Mesendoderm (in vitro differentiated cells): ENCODE results near the gene SUV39H1.
"Not testable (repeated sequence)": the region's sequence is repeated elsewhere in the genome, so short reads cannot be mapped to it uniquely, and the experiment has no call there.

Experiments used
- DNase-seq: peaks from one replicate; pipeline ENCODE4 v3.0.0; 2013
- H2AK5ac ChIP-seq: 2 replicates; pipeline ENCODE4 v1.6.1; 2013; ENCODE audit warnings: low read length, inconsistent platforms
- H2BK120ac ChIP-seq: 2 replicates; pipeline ENCODE4 v1.6.1; 2013; ENCODE audit warnings: low read depth, mild to moderate bottlenecking, low read length, moderate library complexity, mixed read lengths
- H2BK15ac ChIP-seq: replicated peaks from 2 replicates; pipeline ENCODE4 v1.6.1; 2013; ENCODE audit warnings: low read depth, mild to moderate bottlenecking, moderate library complexity
- H2BK5ac ChIP-seq: 2 replicates; pipeline ENCODE4 v1.6.1; 2013; ENCODE audit warnings: low read length, inconsistent platforms
- H3K18ac ChIP-seq: 2 replicates; pipeline ENCODE4 v1.6.1; 2013; ENCODE audit warnings: mild to moderate bottlenecking, low read length, mixed read lengths
- H3K23ac ChIP-seq: one replicate; pipeline ENCODE4 v1.6.1; 2013; ENCODE audit warnings: low read length
- H3K27ac ChIP-seq: 2 replicates; pipeline ENCODE4 v1.5.1; 2013; ENCODE audit warnings: low read depth, mild to moderate bottlenecking, inconsistent platforms, low read length, moderate library complexity
- H3K27me3 ChIP-seq: 2 replicates; pipeline ENCODE4 v1.6.1; 2013; ENCODE audit warnings: low read length, control low read depth, mild to moderate bottlenecking, inconsistent platforms; ENCODE audit not compliant: insufficient read depth, poor library complexity
- H3K36me3 ChIP-seq: 2 replicates; pipeline ENCODE4 v1.6.1; 2013; ENCODE audit warnings: low read length, inconsistent platforms; ENCODE audit not compliant: control insufficient read depth, insufficient read depth
- H3K4ac ChIP-seq: one replicate; pipeline ENCODE4 v1.6.1; 2013; ENCODE audit warnings: low read depth, mild to moderate bottlenecking, low read length, moderate library complexity
- H3K4me1 ChIP-seq: 2 replicates; pipeline ENCODE4 v1.6.1; 2013; ENCODE audit warnings: low read depth, low read length, inconsistent platforms; ENCODE audit not compliant: control insufficient read depth
- H3K4me2 ChIP-seq: 2 replicates; pipeline ENCODE4 v1.6.1; 2013; ENCODE audit warnings: low read length
- H3K4me3 ChIP-seq: 2 replicates; pipeline ENCODE4 v1.5.1; 2013; ENCODE audit warnings: mild to moderate bottlenecking, low read length
- H3K56ac ChIP-seq: one replicate; pipeline ENCODE4 v1.6.1; 2013; ENCODE audit warnings: low read length
- H3K79me1 ChIP-seq: 2 replicates; pipeline ENCODE4 v1.6.1; 2013; ENCODE audit warnings: low read length, inconsistent platforms
- H3K79me2 ChIP-seq: 2 replicates; pipeline ENCODE4 v1.6.1; 2013; ENCODE audit warnings: mild to moderate bottlenecking, low read length; ENCODE audit not compliant: control insufficient read depth, insufficient read depth
- H3K9ac ChIP-seq: 2 replicates; pipeline ENCODE4 v1.6.1; 2013; ENCODE audit warnings: low read length, inconsistent platforms
- H4K5ac ChIP-seq: one replicate; pipeline ENCODE4 v1.6.1; 2013; ENCODE audit warnings: low read length
- H4K8ac ChIP-seq: one replicate; pipeline ENCODE4 v1.6.1; 2013; ENCODE audit warnings: low read depth, mild to moderate bottlenecking, control low read depth, low read length, moderate library complexity
- WGBS: extraction: QIAGEN DNeasy Blood & Tissue Kit; methylation state at CpG from one replicate; pipeline ENCODE4 v1.1.7; 2013; ENCODE audit warnings: low lambda C conversion rate, missing lambda C conversion rate; ENCODE audit not compliant: insufficient coverage; ENCODE audit errors: extremely low coverage; 5-methylcytosine and 5-hydroxymethylcytosine counted together

SUV39H1 gene

DNA sequence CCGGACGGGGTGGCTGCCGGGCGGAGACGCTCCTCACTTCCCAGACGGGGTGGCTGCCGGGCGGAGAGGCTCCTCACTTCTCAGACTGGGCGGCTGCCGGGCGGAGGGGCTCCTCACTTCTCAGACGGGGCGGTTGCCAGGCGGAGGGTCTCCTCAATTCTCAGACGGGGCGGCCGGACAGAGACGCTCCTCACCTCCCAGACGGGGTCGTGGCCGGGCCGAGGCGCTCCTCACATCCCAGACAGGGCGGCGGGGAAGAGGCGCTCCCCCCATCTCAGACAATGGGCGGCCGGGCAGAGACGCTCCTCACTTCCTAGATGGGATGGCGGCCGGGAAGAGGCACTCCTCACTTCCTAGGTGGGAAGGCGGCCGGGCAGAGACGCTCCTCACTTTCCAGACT, 36.8 kb upstream of the SUV39H1 start:
- not testable (repeated sequence) for H4K8ac ChIP-seq, H4K5ac ChIP-seq, H3K79me2 ChIP-seq, H2BK120ac ChIP-seq, H2BK5ac ChIP-seq, H3K18ac ChIP-seq, H3K79me1 ChIP-seq, H3K27me3 ChIP-seq, H2BK15ac ChIP-seq, H3K56ac ChIP-seq, H3K4me3 ChIP-seq, H3K36me3 ChIP-seq, H3K27ac ChIP-seq, DNase-seq, H2AK5ac ChIP-seq, H3K4ac ChIP-seq, H3K23ac ChIP-seq, H3K4me2 ChIP-seq, H3K4me1 ChIP-seq, H3K9ac ChIP-seq
- WGBS, result no CpG with 5 or more reads among the region's 34 CpGs

DNA sequence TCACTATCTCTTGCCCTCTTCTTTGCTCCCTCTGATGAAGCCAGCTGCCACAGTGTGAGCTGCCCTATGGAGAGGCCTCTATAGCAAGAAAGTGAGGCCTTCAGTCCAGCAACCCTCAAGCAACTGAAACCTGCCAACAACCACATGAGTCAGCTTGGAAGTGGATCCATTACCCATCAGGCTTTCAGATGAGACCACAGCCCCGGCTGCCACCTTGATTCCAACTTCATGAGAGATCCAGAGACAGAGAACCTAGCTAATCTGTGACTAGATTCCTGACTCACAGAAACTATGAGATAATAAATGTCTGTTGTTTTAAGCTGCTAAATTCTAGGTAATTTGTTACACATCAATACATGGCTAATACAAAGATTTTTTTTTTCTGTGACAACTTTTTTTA, 33.3 kb upstream of the SUV39H1 start:
- H2BK120ac ChIP-seq, result no peak overlapping the region
- H4K8ac ChIP-seq, result no peak overlapping the region
- no peak overlapping the region for H3K27ac ChIP-seq
- no peak overlapping the region for H2BK5ac ChIP-seq
- no peaks in the 10 kb centered on the region for H3K79me1 ChIP-seq
- no peak overlapping the region for H2AK5ac ChIP-seq
- H3K4me3 ChIP-seq, result no peak overlapping the region
- no peak overlapping the region for H3K9ac ChIP-seq
- no peaks in the 10 kb centered on the region for H3K4me1 ChIP-seq
- H3K27me3 ChIP-seq, result no peaks in the 10 kb centered on the region
- H2BK15ac ChIP-seq, result no peak overlapping the region
- no peak overlapping the region for H3K4ac ChIP-seq
- no peaks in the 10 kb centered on the region for H3K79me2 ChIP-seq
- H4K5ac ChIP-seq, result no peak overlapping the region
- H3K36me3 ChIP-seq, result no peaks in the 10 kb centered on the region
- H3K18ac ChIP-seq, result no peak overlapping the region
- H3K23ac ChIP-seq, result no peak overlapping the region
- DNase-seq, result no peak
- WGBS, result no CpG with 5 or more reads among the region's 1 CpG
- no peak overlapping the region for H3K56ac ChIP-seq
- no peak overlapping the region for H3K4me2 ChIP-seq

DNA sequence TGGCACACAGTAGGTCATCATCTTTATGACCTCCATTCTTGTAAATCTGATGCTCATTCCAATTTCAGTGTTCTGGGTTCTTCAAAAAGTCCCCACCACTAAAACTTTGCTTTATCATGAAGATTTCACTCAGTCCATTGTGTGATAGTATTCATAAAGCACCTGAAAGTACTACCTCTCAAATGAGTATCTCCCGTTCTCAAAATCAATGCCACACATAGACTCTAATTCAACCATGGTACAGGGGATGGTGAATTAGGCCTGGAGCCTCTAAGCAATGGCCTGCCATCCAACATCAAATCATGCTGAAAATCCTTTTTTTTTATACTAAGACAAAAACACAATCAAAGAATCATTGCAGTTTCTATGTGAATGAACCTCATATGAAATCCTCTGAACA, 32.4 kb upstream of the SUV39H1 start:
- no peaks in the 10 kb centered on the region for H3K79me2 ChIP-seq
- H3K4ac ChIP-seq, result no peak overlapping the region
- H3K4me3 ChIP-seq, result no peak overlapping the region
- no peak overlapping the region for H4K5ac ChIP-seq
- no CpG with 5 or more reads among the region's 1 CpG for WGBS
- H4K8ac ChIP-seq, result no peak overlapping the region
- H2BK15ac ChIP-seq, result no peak overlapping the region
- no peak overlapping the region for H3K27ac ChIP-seq
- H3K27me3 ChIP-seq, result no peaks in the 10 kb centered on the region
- H3K4me2 ChIP-seq, result no peak overlapping the region
- no peak overlapping the region for H2AK5ac ChIP-seq
- no peak overlapping the region for H3K18ac ChIP-seq
- H2BK120ac ChIP-seq, result no peak overlapping the region
- no peaks in the 10 kb centered on the region for H3K4me1 ChIP-seq
- H3K23ac ChIP-seq, result no peak overlapping the region
- no peaks in the 10 kb centered on the region for H3K36me3 ChIP-seq
- H3K9ac ChIP-seq, result no peak overlapping the region
- no peak for DNase-seq
- H3K56ac ChIP-seq, result no peak overlapping the region
- H2BK5ac ChIP-seq, result no peak overlapping the region
- H3K79me1 ChIP-seq, result no peaks in the 10 kb centered on the region

DNA sequence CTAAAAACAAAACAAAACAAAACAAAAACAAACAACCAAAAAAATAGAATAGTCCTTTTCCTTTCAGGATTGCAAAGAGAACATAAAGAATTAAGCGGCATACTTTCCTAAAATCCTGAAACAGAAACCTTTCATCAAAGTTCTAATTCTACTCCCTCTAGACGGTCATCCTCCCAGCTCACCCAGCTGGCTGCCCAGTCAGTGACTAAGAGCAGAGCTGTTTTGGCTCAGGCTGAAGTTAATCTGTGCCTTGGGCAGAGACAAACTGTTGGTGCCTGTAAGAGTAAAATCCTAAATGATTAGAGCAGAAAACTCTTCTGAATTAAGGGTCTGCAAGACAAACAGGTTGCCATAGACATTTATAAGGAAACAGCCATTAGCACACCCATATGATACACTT, 30.5 kb upstream of the SUV39H1 start:
- H3K56ac ChIP-seq, result no peak overlapping the region
- H3K23ac ChIP-seq, result no peak overlapping the region
- no peak overlapping the region for H4K5ac ChIP-seq
- no peak overlapping the region for H2BK5ac ChIP-seq
- DNase-seq, result no peak
- no peak overlapping the region for H3K27ac ChIP-seq
- H2AK5ac ChIP-seq, result no peak overlapping the region
- H2BK15ac ChIP-seq, result no peak overlapping the region
- H3K4me2 ChIP-seq, result no peak overlapping the region
- no peaks in the 10 kb centered on the region for H3K79me2 ChIP-seq
- no peak overlapping the region for H4K8ac ChIP-seq
- no peak overlapping the region for H3K18ac ChIP-seq
- no peak overlapping the region for H3K4ac ChIP-seq
- no peaks in the 10 kb centered on the region for H3K4me1 ChIP-seq
- no peaks in the 10 kb centered on the region for H3K27me3 ChIP-seq
- no peak overlapping the region for H3K4me3 ChIP-seq
- no peaks in the 10 kb centered on the region for H3K36me3 ChIP-seq
- no peak overlapping the region for H3K9ac ChIP-seq
- H3K79me1 ChIP-seq, result no peaks in the 10 kb centered on the region
- no peak overlapping the region for H2BK120ac ChIP-seq
- WGBS, result no CpG with 5 or more reads among the region's 2 CpGs

DNA sequence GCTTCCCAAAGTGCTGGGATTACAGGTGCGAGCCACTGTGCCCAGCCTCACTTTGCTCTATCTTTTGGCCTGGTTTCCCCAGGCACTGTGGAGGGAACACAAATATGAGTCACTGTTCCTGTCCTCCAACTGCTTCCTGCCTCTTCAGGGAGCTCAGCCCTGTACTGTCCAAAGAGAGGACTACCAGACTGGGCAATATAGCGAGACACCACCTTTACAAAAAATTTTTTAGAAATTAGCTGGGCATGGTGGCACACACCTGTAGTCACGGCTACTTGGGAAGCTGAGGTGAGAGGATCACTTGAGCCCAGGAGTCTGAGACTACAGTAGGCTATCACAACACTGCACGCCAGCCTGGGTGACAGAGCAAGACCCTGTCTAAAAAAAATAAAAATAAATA, 29.9 kb upstream of the SUV39H1 start:
- no peak overlapping the region for H2BK120ac ChIP-seq
- no peak overlapping the region for H3K27ac ChIP-seq
- no peak overlapping the region for H4K5ac ChIP-seq
- no peaks in the 10 kb centered on the region for H3K79me1 ChIP-seq
- no peak overlapping the region for H2BK5ac ChIP-seq
- WGBS, result no CpG with 5 or more reads among the region's 4 CpGs
- H3K4me3 ChIP-seq, result no peak overlapping the region
- no peak overlapping the region for H4K8ac ChIP-seq
- H3K4ac ChIP-seq, result no peak overlapping the region
- no peak overlapping the region for H3K9ac ChIP-seq
- no peak overlapping the region for H3K18ac ChIP-seq
- no peak overlapping the region for H3K56ac ChIP-seq
- H3K27me3 ChIP-seq, result no peaks in the 10 kb centered on the region
- H3K4me2 ChIP-seq, result no peak overlapping the region
- H3K79me2 ChIP-seq, result no peaks in the 10 kb centered on the region
- no peak overlapping the region for H2AK5ac ChIP-seq
- no peaks in the 10 kb centered on the region for H3K36me3 ChIP-seq
- H3K23ac ChIP-seq, result no peak overlapping the region
- H3K4me1 ChIP-seq, result no peaks in the 10 kb centered on the region
- H2BK15ac ChIP-seq, result no peak overlapping the region
- no peak for DNase-seq

DNA sequence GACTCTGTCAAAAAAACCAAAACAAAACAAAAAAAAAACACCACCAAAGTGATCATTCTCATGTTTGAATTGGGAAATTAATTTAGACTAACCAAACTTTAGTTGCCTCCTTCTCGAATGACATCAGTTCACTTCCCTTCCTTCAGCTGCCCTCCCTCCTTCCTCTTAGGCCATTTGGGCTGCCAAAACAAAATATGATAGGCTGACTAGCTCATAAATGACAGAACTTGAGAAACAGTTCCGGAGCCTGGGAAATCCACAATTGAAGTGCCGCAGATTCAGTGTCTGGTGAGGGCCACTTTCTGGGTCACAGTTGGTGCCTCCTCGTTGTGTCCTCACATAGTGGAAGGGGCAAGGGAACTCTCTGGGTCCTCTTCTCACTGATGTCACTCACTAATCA, 29.0 kb upstream of the SUV39H1 start:
- no peaks in the 10 kb centered on the region for H3K79me2 ChIP-seq
- H2BK5ac ChIP-seq, result no peak overlapping the region
- no peak overlapping the region for H3K9ac ChIP-seq
- no peak overlapping the region for H4K5ac ChIP-seq
- no peak overlapping the region for H3K56ac ChIP-seq
- no CpG with 5 or more reads among the region's 4 CpGs for WGBS
- no peak overlapping the region for H2BK120ac ChIP-seq
- DNase-seq, result no peak
- no peak overlapping the region for H3K4me2 ChIP-seq
- no peaks in the 10 kb centered on the region for H3K79me1 ChIP-seq
- H3K23ac ChIP-seq, result no peak overlapping the region
- no peaks in the 10 kb centered on the region for H3K27me3 ChIP-seq
- no peaks in the 10 kb centered on the region for H3K4me1 ChIP-seq
- no peak overlapping the region for H2AK5ac ChIP-seq
- no peaks in the 10 kb centered on the region for H3K36me3 ChIP-seq
- H4K8ac ChIP-seq, result no peak overlapping the region
- H3K4me3 ChIP-seq, result no peak overlapping the region
- no peak overlapping the region for H3K27ac ChIP-seq
- no peak overlapping the region for H3K4ac ChIP-seq
- no peak overlapping the region for H3K18ac ChIP-seq
- no peak overlapping the region for H2BK15ac ChIP-seq
